Kidney epithelial cell (primary cell): ENCODE measurements around the gene MCCC1. TPM values are rescaled to one million over a fixed set of nuclear protein-coding genes. Genes with fewer than 3 reads are reported as not detected.
"Not testable (repeated sequence)": the region's sequence is repeated elsewhere in the genome, so short reads cannot be mapped to it uniquely, and the experiment has no call there.

Experiments
- DNase-seq: peaks from one replicate; pipeline ENCODE4 v3.0.0-alpha.2; 2010; ENCODE audit warnings: low read depth
- H3K27me3 ChIP-seq: 2 replicates; pipeline ENCODE4 v1.6.0; 2011; ENCODE audit warnings: low read length; ENCODE audit not compliant: control insufficient read depth, insufficient read depth
- H3K36me3 ChIP-seq: 2 replicates; pipeline ENCODE4 v1.5.1; 2011; ENCODE audit warnings: low read length; ENCODE audit not compliant: control insufficient read depth, insufficient read depth
- H3K4me3 ChIP-seq: 2 replicates; pipeline ENCODE4 v1.5.1; 2011; ENCODE audit warnings: low read depth, mild to moderate bottlenecking, control low read depth, low read length
- total RNA-seq: library from RNA; depleted of rRNA; stranded (reverse); fragments of >200 nt; gene quantifications from 2 replicates; pipeline ENCODE4 v1.2.3, GENCODE V29; 2015
- TF ChIP-seq, protein P1 (sequence below): IDR thresholded peaks from 2 replicates; pipeline ENCODE4 v1.5.1; 2011; ENCODE audit warnings: mild to moderate bottlenecking, moderate library complexity, low read length, control low read depth, inconsistent platforms; ENCODE audit not compliant: insufficient read depth, poor library complexity, severe bottlenecking

Gene MCCC1
- total RNA-seq, 1 donor from 2014 or later, result 15.9 TPM

DNA sequence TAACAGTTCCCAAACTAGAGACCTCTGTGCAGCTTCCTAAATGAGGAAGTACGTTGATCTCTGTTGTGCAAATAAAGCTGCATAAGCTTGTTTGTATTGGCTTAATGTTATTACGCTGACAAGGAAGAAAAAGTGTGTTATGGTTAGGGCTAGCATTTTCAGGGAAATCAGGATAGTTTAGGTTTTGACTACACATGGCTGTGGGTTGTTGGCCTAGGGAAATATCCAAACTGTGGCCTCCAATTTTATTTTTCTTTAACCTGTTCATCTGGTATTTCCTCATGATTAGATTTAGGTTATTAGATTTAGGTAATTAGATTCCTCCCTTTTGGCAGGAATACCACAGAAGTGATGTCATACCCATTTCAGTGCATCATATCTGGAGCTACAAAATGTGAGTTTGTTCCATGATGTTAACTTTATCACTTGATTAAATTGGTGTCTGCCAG is 8.7 kb upstream of the MCCC1 start:
- H3K27me3 ChIP-seq, result no peaks in the 10 kb centered on the region
- TF ChIP-seq, protein P1, sequence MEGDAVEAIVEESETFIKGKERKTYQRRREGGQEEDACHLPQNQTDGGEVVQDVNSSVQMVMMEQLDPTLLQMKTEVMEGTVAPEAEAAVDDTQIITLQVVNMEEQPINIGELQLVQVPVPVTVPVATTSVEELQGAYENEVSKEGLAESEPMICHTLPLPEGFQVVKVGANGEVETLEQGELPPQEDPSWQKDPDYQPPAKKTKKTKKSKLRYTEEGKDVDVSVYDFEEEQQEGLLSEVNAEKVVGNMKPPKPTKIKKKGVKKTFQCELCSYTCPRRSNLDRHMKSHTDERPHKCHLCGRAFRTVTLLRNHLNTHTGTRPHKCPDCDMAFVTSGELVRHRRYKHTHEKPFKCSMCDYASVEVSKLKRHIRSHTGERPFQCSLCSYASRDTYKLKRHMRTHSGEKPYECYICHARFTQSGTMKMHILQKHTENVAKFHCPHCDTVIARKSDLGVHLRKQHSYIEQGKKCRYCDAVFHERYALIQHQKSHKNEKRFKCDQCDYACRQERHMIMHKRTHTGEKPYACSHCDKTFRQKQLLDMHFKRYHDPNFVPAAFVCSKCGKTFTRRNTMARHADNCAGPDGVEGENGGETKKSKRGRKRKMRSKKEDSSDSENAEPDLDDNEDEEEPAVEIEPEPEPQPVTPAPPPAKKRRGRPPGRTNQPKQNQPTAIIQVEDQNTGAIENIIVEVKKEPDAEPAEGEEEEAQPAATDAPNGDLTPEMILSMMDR, result no peak
- no peaks in the 10 kb centered on the region for H3K36me3 ChIP-seq
- DNase-seq, result no peak
- no peak overlapping the region for H3K4me3 ChIP-seq

DNA sequence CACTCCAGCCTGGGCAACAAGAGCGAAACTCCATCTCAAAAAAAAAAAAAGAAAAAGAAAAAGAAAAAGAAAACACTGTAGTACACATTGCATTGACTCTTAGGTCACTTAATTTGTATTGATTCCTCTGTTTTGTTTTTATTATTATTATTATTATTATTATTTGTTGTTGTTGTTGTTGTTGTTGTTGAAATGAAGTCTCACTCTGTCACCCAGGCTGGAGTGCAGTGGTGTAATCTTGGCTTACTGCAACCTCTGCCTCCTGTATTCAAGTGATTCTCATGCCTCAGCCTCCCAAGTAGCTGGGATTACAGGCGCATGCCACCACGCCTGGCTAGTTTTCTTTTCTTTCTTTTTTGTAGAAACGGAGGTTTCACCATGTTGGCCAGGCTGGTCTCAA is 8.1 kb upstream of the MCCC1 start:
- H3K27me3 ChIP-seq, H3K36me3 ChIP-seq, DNase-seq, H3K4me3 ChIP-seq: not testable (repeated sequence)

DNA sequence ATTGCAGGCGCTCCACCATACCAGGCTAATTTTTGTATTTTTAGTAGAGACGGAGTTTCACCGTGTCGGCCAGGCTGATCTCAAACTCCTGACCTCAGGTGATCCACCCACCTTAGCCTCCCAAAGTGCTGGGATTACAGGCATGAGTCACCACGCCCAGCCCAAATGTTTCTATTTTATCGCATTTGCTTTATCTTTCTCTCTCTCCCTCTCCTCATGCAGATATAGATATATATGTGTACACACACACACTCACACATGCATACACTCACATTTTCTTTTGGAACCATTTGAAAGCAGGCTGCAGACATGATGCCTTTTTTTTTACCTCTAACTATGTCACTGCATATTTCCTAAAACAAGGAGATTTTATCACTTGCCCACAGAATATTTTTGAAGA is 7.3 kb upstream of the MCCC1 start:
- Histone ChIP-seq H3K4me3 (no peak overlapping the region), H3K27me3 (no peaks in the 10 kb centered on the region)
- TF ChIP-seq, protein P1, result no peak

DNA sequence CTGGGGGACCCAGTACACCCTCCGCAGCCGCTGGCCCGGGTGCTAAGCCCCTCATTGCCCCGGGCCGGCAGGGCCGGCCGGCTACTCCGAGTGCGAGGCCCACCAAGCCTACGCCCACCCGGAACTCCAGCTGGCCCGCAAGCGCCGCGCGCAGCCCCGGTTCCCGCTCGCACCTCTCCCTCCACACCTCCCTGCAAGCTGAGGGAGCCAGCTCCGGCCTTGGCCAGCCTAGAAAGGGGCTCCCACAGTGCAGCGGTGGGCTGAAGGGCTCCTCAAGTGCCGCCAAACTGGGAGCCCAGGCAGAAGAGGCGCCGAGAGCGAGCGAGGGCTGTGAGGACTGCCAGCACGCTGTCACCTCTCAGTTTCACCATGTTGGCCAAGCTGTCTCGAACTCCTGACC is 4.7 kb upstream of the MCCC1 start:
- H3K36me3 ChIP-seq, DNase-seq, H3K4me3 ChIP-seq, H3K27me3 ChIP-seq: not testable (repeated sequence)

More for the DNA sequence above, 7.3 kb upstream of the MCCC1 start:
- DNase-seq, result no peak
- H3K36me3 ChIP-seq, result no peaks in the 10 kb centered on the region

DNA sequence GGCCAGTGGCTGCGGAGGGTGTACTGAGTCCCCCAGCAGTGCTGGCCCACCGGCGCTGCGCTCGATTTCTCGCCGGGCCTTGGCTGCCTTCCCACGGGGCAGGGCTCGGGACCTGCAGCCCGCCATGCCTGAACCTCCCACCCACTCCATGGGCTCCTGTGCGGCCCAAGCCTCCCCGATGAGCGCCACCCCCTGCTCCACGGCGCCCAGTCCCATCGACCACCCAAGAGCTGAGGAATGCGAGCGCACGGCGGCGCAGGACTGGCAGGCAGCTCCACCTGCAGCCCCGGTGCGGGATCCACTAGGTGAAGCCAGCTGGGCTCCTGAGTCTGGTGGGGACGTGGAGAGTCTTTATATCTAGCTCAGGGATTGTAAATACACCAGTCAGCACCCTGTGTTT is 1.7 kb upstream of the MCCC1 start:
- not testable (repeated sequence) for H3K4me3 ChIP-seq, DNase-seq, H3K36me3 ChIP-seq, H3K27me3 ChIP-seq

DNA sequence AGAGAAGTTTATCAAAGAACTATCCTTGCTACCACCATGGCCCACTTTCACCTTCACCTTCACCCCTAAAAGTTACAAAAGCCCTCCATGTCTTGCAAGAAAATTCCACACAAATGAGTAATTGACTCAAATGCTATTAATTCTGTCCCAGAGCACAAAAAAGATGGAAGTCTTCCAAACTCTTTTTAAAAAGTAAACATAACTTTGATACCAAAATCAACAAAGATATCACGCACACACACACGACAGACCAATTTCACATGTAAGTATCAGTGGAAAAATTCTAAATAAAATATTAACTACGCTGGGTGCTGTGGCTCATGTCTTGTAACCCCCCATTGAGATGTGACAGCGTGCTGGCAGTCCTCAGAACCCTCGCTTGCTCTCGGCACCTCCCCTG is 1.1 kb upstream of the MCCC1 start:
- TF ChIP-seq, protein P1, result no peak
- Histone ChIP-seq H3K36me3 (no peaks in the 10 kb centered on the region), H3K4me3 (no peak overlapping the region), H3K27me3 (no peaks in the 10 kb centered on the region)
- no peak for DNase-seq

DNA sequence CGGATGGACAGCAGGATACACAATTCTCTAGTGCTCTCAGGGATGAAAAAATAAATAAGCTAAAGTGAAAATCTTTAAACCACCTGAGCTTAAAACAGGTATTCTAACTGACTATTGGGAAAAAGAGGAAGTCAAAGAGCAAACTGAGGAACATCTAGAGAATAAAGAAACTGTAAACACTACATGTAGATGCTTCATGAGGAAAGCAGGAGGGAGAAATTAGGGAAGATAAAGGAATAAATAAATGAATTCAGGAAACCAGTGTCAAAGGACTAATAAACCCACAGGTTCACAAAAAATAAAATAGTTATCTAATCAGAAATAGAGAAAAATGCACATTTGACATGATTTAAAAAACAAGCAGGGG is 525 bp upstream of the MCCC1 start:
- TF ChIP-seq, protein P1, result no peak
- Histone ChIP-seq H3K27me3 (no peaks in the 10 kb centered on the region), H3K36me3 (no peaks in the 10 kb centered on the region), H3K4me3 (no peak overlapping the region)
- no peak for DNase-seq
